Peyer's patch (tissue), 4 donors: ENCODE data around the gene EYA4.

Experiments
- CTCF ChIP-seq, 6 experiments: fragments of 450-650 bp in 4 of 6; fragments of 200-600 bp in 2 of 6; sonication (generic) in 1 of 6; IDR thresholded peaks; one replicate each; pipeline ENCODE4 v1.5.1; 2017 to 2019; ENCODE audit warnings: antibody characterized with exemption in 6 of 6, mild to moderate bottlenecking in 3 of 6, moderate library complexity in 1 of 6
- POLR2A ChIP-seq, 2 donors: fragments of 450-650 bp; IDR thresholded peaks; one replicate each; pipeline ENCODE4 v1.5.1; 2017; ENCODE audit warnings: antibody characterized with exemption in 2 of 2, mild to moderate bottlenecking in 2 of 2, moderate library complexity in 2 of 2

GRCh38 chr6:133467982-133468380, 226.8 kb downstream of the EYA4 start:
- TF ChIP-seq CTCF (IDR thresholded peaks at IDR 0.05) (no peak), POLR2A (IDR thresholded peaks at IDR 0.05) (no peak)
